PC-9 (cell line): ENCODE measurements around the gene LIMCH1. TPM values are rescaled to one million over a fixed set of nuclear protein-coding genes. Genes with fewer than 3 reads are reported as not detected.

ENCODE experiments used
- BruUV-seq: library from RNA; stranded (reverse); fragments of 400-500 nt; replicated peaks from 2 replicates; lab custom pipeline; 2021; lab: Mats Ljungman, UMichigan
- CTCF ChIA-PET: fragments of 300-600 bp; sonication (Branson Sonifier 250); formaldehyde crosslinking; loops from one replicate; lab custom pipeline; 2022; ENCODE audit warnings: antibody characterized with exemption; lab: Charles Lee
- POLR2A ChIA-PET: fragments of 300-600 bp; sonication (Branson Sonifier 250); formaldehyde crosslinking; loops from one replicate; lab custom pipeline; 2022; ENCODE audit warnings: antibody characterized with exemption; ENCODE audit not compliant: unreplicated experiment; lab: Charles Lee
- DNase-seq, 2 experiments: peaks; one replicate each; pipeline versions ENCODE4 v3.0.0 to v3.0.0-alpha.2; 2015 to 2022; ENCODE audit warnings: mixed read lengths in 1 of 2
- H2AFZ ChIP-seq: fragments of 200-600 bp; sonication (generic); 2 replicates; pipeline ENCODE4 v1.8.1; 2017; ENCODE audit warnings: antibody characterized with exemption
- H3F3A ChIP-seq: fragments of 200-600 bp; sonication (generic); 2 replicates; pipeline ENCODE4 v1.8.1; 2017; ENCODE audit warnings: antibody characterized with exemption, mild to moderate bottlenecking, low read depth; ENCODE audit not compliant: insufficient read depth
- H3K27ac ChIP-seq: fragments of 200-600 bp; sonication (generic); 2 replicates; pipeline ENCODE4 v1.6.1; 2016; ENCODE audit warnings: mixed run types
- H3K27me3 ChIP-seq: fragments of 200-600 bp; sonication (generic); 2 replicates; pipeline ENCODE4 v1.6.1; 2016; ENCODE audit warnings: low read depth, mixed run types; ENCODE audit not compliant: insufficient read depth
- H3K36me3 ChIP-seq: fragments of 200-600 bp; sonication (generic); 2 replicates; pipeline ENCODE4 v1.6.1; 2016; ENCODE audit warnings: low read depth, mixed run types
- H3K4me1 ChIP-seq: fragments of 200-600 bp; sonication (generic); replicated peaks from 2 replicates; pipeline ENCODE4 v1.6.1; 2016; ENCODE audit warnings: mixed run types; ENCODE audit not compliant: insufficient read depth
- H3K4me2 ChIP-seq: fragments of 200-600 bp; sonication (generic); 2 replicates; pipeline ENCODE4 v1.6.1; 2017; ENCODE audit warnings: mixed run types
- H3K4me3 ChIP-seq: fragments of 200-600 bp; sonication (generic); 2 replicates; pipeline ENCODE4 v1.6.1; 2016; ENCODE audit warnings: mixed run types
- H3K79me2 ChIP-seq: fragments of 200-600 bp; sonication (generic); 2 replicates; pipeline ENCODE4 v1.6.1; 2017; ENCODE audit warnings: low read depth, mixed run types
- H3K9me2 ChIP-seq: fragments of 200-600 bp; sonication (generic); 2 replicates; pipeline ENCODE4 v1.8.1; 2017; ENCODE audit warnings: mild to moderate bottlenecking; ENCODE audit not compliant: insufficient read depth
- H3K9me3 ChIP-seq: fragments of 200-600 bp; sonication (generic); 2 replicates; pipeline ENCODE4 v1.8.1; 2016; ENCODE audit warnings: low read depth; ENCODE audit not compliant: insufficient read depth
- H4K20me1 ChIP-seq: fragments of 200-600 bp; sonication (generic); 2 replicates; pipeline ENCODE4 v1.8.1; 2017; ENCODE audit not compliant: insufficient read depth
- CTCF ChIP-seq: fragments of 200-600 bp; sonication (generic); conservative IDR thresholded peaks from 2 replicates; pipeline ENCODE4 v1.6.1; 2017; ENCODE audit warnings: mixed run types, antibody characterized with exemption, mild to moderate bottlenecking, moderate library complexity
- EZH2 ChIP-seq: fragments of 200-600 bp; sonication (generic); IDR thresholded peaks from 2 replicates; pipeline ENCODE4 v1.8.0; 2017; ENCODE audit warnings: antibody characterized with exemption, low read depth
- intact Hi-C: fragments of 100-400 bp; cut with micrococcal nuclease; formaldehyde crosslinking; loops from one replicate; pipeline ENCODE4 v1.10.0; 2022; ENCODE audit not compliant: unreplicated experiment
- total RNA-seq: library from RNA; stranded (reverse); gene quantifications from 2 replicates; pipeline ENCODE4 v1.2.3, GENCODE V29; 2021

The LIMCH1 gene
- total RNA-seq, 1 experiment from 2014 or later = 339 TPM

GRCh38 chr4:41668024-41668423 lies 130.1 kb downstream of the LIMCH1 start:
- H3K9me2 ChIP-seq = no peaks in the 10 kb centered on the region
- H3K9me3 ChIP-seq = no peaks in the 10 kb centered on the region
- intact Hi-C loops = no loop called here
- no peak overlapping the region for H3K4me2 ChIP-seq
- no peak overlapping the region for H3K4me3 ChIP-seq
- TF ChIP-seq EZH2 (no peak), CTCF (no peak)
- peaks cover 7% of the 10 kb centered on the region for H3K36me3 ChIP-seq
- H3F3A ChIP-seq = 0 out of 2 replicates have a peak, but pooled peaks cover 3% of the 10 kb centered on the region
- H3K79me2 ChIP-seq = no peaks in the 10 kb centered on the region
- no peaks in the 10 kb centered on the region for H3K27me3 ChIP-seq
- DNase-seq = no peak
- no peaks in the 10 kb centered on the region for H3K4me1 ChIP-seq
- H2AFZ ChIP-seq = no peak overlapping the region
- no peak overlapping the region for H3K27ac ChIP-seq
- ChIA-PET CTCF (no interaction called here), POLR2A (no interaction called here)
- BruUV-seq = no TSS peak
- H4K20me1 ChIP-seq = no peaks in the 10 kb centered on the region

- Histone ChIP-seq H3K4me2 (no peak overlapping the region), H3K9me2 (no peaks in the 10 kb centered on the region), H3K27me3 (no peaks in the 10 kb centered on the region), H3K27ac (no peak overlapping the region), H3K4me1 (no peaks in the 10 kb centered on the region), H3K9me3 (no peaks in the 10 kb centered on the region), H4K20me1 (no peaks in the 10 kb centered on the region), H3K4me3 (no peak overlapping the region), H3K79me2 (no peaks in the 10 kb centered on the region), H3K36me3 (peaks cover 3% of the 10 kb centered on the region; the same call in 1 of the 2 replicates), H2AFZ (no peak overlapping the region), H3F3A (0 out of 2 replicates have a peak, but pooled peaks cover 3% of the 10 kb centered on the region)
- POLR2A ChIA-PET = no interaction called here
- DNase-seq = no peak
- TF ChIP-seq EZH2 (no peak), CTCF (no peak)
- no TSS peak for BruUV-seq
- intact Hi-C loops = no loop called here
- CTCF ChIA-PET = interaction anchor here (0.7 kb wide), 1 partner anchor 288 kb away, joined by 4 read pairs; no protein-coding TSS in a partner anchor
Observed at GRCh38 chr4:41670530-41670929, 132.6 kb downstream of the LIMCH1 start.

GRCh38 chr4:41670982-41671381 lies 133.0 kb downstream of the LIMCH1 start:
- Histone ChIP-seq H3F3A (0 out of 2 replicates have a peak, but pooled peaks cover 3% of the 10 kb centered on the region), H4K20me1 (no peaks in the 10 kb centered on the region), H3K9me3 (no peaks in the 10 kb centered on the region), H3K4me1 (no peaks in the 10 kb centered on the region), H3K9me2 (no peaks in the 10 kb centered on the region), H3K36me3 (peaks cover 3% of the 10 kb centered on the region; the same call in 1 of the 2 replicates), H3K27me3 (no peaks in the 10 kb centered on the region), H3K27ac (no peak overlapping the region), H2AFZ (no peak overlapping the region), H3K4me2 (no peak overlapping the region), H3K4me3 (no peak overlapping the region), H3K79me2 (no peaks in the 10 kb centered on the region)
- DNase-seq = no peak
- POLR2A ChIA-PET = no interaction called here
- BruUV-seq = no TSS peak
- intact Hi-C loops = no loop called here
- CTCF ChIA-PET = interaction anchor here (0.7 kb wide), 1 partner anchor 288 kb away, joined by 4 read pairs; no protein-coding TSS in a partner anchor
- no peak for TF ChIP-seq EZH2
- no peak for TF ChIP-seq CTCF
